HG02981 (cell line): ENCODE measurements around the gene ATP2B1.

Source experiments
- ATAC-seq: cut with Tn5 transposase; IDR thresholded peaks from one replicate; pipeline ENCODE4 v1.9.1; 2021; ENCODE audit warnings: mild to moderate bottlenecking, moderate library complexity; ENCODE audit not compliant: unreplicated experiment

Gene ATP2B1

DNA sequence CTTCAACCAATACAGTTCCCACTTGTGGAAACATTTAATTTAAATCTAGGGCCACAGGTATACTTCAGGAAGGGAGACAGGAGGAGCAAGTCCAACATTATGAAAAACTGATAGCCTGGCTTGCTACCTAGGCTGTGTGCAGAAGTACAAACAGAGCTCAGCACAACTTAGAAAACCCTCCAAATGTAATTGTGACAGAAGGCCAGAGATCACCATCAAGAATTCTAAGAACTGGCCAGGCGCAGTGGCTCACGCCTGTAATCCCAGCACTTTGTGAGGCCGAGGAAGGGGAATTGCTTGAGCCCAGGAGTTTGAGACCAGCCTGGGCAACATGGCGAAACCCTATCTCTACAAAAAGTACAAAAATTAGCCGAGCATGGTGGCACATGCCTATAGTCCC, 14.1 kb downstream of the ATP2B1 start:
- no peak for ATAC-seq

DNA sequence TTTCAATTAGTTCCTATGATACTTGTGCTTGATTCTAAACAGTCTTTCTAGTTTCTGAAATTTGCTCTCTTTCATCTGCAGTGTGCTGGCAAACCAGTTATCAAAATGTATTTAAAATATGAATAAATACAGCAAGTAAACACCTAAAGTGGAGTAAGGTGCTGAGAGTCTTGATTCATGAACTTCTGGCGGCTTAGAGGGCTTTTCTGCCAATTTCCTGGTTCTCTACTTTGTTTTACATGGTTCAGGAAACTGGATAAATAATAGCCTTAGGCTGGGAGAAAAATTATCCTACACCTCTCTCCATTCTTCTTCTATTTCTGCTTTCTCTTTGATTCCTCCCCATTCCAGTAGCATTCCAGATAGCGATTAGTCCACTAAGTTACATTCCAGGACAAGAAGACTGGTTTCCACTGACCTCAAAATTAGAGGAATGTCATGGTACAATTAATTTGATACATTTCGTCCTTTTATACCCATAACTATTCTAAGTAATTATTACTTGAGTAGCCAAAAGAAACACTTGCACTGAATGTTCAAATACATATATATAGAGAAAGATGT, 14.9 kb downstream of the ATP2B1 start:
- ATAC-seq: no peak

DNA sequence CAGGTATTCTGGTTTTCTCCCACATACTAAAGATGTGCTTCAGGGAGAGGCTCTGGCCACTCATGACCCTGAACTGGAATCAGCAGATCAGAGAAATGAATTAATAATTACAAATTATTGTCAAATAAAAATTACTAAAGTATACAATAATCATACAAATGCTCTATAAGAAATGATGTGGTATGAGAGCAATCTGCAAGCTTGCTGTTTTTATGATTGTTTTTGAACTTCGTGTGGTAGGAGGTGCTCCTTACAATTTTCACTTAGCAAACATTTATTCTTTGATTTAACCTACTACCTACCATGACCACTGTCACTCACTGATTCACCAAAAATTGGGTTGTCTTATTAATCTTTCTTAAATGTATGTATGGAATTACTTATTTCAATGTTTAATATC, 16.2 kb downstream of the ATP2B1 start:
- ATAC-seq: no peak

DNA sequence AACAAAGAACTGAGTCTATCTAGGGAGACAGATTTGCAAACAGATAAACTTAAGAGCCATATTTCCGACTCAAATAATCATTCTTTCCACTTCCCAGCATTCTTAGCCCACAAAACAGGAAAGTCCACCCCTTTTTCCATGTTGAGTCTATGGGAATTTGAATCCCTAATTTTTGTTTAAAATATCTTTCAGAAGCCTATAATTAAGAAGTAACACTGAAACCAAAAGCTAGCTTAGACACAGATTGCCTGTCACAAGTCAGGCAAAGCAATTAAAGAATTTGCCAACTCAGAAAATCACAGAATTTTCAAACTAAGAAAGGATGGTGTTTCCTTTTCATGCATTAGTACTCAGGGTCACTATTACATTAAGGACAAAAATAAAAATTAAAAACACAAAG, 17.0 kb downstream of the ATP2B1 start:
- ATAC-seq: no peak

DNA sequence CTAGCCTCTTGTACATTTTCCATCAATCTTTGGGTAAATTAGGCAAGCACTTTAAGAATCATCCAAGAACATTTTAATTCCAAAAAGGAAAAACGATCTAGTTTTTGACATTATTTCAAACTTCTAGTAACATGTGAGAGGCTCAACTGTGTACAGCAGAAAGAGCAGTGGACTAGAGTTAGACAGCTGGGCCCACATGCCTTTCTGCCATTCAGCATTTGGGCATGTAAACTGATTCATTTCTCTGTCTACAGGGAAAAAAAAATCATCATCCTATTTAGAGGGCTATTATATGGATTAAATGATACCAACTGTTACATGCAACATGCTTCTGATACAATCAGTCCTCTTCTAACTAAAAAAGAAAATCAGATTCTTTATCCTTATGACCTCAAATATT, 17.7 kb downstream of the ATP2B1 start:
- no peak for ATAC-seq

DNA sequence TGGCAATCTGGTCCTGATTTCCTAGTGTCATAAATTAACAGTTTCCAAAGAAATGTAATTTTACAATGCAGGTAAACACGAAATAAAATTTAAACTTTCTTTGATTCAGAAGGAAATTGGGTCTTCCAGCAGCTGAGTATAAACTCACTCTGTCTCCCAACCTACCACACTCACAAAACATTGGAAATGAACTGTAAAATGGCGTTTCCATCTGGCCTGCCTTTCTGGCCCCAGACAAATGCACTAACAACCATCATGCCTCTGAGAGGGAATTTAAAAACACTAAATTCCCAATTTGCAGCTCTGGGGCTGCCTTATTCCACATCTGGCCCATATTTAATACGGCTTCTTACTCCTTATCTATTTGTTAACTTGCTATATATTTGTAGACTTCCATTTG, 19.3 kb downstream of the ATP2B1 start:
- no peak for ATAC-seq

DNA sequence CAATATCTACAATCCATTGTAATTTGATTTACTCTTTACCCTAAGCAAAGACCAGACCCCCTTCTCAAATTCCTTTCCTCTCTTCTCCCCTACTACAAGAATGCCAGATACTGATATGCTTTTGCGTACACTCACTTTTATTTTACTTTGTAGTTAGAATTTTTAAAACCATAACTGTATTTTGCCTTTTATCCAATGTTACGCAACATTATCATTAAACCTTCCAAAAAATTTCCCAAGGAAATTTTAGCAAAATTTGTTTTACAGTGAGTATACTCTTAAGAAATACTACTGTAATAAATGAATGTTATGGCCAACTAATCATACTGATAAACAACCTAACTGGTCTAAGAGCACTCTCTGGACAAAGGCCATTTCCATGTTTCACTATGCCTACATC, 22.3 kb downstream of the ATP2B1 start:
- ATAC-seq: no peak

DNA sequence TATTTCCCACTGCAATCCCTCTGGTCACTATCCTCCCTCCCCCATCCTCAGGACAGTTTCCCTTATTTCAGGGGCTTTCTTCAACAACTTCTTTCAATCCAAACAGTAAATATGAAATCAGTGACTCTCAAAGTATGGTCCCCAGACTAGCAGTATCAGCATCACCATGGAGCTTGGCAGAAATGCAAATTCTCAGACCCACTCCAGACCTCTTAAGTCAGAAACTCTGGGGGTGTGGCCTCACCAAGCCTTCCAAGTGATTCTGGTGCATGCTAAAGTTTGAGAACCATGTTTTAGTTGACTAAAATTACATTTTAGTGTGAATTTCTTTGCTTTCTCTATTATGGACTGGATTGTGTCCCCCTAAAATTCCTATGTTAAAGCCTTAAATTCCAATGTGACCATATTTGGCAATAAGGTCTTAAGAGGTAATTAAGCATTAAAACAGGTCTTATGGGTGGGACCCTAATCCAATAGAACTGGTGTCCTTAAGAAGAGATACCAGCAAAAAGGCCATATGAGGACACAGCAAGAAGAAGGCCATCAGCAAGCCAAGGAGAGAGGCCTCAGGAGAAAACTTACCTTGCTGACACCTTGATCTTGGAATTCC, 23.2 kb downstream of the ATP2B1 start:
- ATAC-seq: no peak

DNA sequence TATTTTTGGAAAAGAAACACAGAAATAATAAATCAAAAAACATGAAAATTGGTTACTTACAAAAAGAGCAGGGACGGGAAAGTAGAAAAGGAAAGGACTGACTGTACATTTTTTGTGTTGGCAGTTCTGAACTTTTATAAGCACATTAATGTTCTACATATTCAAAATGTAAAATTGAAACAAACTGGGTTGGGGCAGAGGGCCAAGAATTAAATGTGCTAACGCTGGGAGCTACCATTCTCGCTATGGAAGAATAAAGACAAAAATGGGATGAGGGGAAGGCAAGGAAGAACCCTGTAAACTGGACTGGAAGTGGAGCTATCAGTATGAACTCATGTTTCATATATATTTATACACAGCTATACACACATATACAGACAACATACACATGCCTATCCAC, 24.5 kb downstream of the ATP2B1 start:
- ATAC-seq: no peak

DNA sequence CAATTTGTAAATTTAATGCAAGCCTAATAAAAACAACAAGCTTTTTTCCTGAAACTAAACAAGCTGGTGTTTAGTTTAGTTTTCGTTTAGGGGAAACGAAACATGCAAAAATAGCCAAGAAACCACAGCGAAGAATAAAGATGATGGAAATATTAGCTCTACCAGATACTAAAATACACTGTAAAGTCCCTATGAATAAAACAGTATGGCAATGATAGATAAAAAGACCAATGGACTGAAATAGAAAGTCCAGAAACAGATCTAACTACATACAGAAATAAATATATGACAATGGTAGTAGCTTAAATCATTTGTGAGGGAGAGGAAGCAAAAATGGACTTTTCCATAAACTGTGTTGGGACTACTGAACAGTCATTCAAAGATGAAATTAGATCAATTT, 26.4 kb downstream of the ATP2B1 start:
- ATAC-seq: no peak

DNA sequence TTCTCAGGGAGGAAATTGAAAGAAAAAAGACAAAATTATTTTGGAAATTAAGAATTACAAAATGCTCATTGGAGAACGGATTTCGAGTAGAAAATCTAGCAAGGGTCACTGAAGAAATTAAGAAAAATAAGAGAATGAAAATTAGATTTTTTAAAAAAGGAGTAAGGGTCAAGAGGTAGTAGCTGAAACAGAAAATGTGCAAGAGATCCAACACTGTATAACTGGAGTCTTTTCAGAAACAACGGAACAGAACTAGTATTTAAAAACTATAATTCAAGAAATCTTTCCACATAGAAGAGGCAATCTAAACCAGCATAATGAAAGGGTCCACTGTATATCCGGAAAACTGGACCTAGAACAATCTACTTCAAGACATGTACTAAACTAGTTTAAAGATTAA, 28.2 kb downstream of the ATP2B1 start:
- no peak for ATAC-seq

DNA sequence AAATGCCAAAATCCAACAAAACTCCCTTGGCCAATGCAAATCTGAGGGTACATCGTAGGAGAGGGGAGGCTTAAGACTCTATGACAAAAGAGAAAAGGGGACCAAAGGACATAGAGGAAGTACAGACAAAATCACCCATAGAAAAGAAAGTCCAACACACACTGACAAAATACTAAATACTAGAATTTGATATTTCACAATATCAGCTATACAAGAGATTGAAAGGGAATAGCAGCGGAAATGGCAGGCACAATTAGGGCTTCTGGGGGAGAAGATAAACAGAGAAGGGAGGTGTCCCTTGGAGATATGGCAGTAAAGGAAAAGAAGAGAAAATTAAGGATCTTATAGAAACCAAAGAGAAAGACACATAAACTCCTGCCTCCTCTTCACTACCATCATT, 29.0 kb downstream of the ATP2B1 start:
- ATAC-seq: no peak

DNA sequence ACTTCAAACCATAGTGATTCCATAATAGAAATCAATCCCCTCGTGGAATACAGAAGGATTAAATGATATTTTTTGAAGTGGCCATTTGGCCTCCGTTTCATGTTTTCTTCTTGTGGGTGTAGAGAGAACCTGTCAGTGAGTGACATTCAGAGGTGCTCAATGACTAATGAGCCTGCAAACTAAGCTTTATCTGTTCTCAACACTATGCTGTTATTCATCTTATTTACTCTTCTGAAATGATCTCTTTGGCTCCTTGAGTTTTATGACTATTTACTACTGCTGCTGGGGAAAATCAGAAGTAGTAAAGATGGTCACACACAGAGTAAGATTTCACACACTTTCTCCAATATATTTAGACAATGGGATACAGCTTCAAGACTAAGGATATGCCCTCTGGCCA, 30.4 kb downstream of the ATP2B1 start:
- no peak for ATAC-seq

DNA sequence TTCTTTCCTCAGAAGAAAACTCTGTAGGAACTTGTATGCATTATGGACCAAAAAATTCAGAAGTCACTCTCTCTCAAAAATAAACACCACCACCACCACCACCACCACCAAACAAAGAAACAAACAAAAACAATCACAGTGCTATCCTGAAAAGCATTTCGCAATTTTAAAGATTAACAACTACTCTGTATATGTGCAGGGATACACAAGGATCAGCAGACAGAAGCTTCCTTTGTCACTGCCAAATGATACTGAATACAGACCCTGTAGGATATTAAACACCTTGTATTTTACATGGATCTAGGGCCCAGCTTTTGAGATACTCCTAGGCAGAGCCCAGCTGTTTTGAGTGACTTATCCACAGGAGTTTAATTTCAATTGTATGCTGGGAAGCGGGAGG, 31.7 kb downstream of the ATP2B1 start:
- ATAC-seq: no peak

DNA sequence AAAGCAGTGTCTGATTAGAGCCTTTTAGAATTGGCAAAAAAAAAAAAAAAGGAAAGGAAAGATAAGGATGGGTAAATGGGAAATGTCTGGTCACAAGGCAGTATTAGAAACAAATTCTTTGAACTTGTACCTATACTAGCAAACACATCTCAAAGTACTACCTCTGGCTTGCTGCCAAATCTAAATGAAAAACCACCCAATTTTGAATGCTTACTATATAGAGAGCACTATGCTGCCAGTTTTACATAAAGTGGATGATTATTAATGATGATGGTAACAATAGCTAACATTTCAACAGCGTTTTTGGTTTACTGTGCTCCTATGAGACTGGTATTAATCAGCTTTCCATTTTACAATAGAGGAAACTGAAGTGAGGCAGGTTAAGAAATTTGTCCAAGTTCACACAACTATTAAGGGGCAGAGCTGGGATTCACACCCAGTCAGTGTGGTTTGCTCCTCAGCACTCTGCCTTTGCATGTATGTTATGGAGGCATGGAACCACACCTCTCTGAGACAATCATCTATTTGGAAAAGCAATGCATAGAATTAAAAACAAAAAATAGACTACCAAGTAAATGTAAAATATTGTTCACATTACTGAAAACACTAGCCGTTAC, 34.2 kb downstream of the ATP2B1 start:
- peak; percentile 46 for ATAC-seq

DNA sequence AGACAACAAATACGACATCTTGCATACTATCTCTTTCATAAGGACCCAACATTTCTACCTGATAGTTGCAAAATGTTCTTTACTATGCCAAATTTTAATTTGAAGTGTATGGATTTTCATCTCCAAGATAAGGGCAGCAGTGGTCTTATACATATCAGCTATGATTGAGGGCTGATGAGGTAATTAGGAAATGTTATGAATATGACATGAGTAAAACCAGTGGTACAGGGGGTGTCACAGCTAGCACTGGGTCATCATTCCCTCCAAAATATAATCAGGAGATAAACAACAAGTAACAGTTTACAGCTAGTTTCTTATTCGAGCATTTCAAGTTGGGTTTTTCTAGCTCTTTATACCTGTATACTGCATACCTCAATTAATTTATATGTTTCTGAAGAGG, 35.0 kb downstream of the ATP2B1 start:
- ATAC-seq: no peak

DNA sequence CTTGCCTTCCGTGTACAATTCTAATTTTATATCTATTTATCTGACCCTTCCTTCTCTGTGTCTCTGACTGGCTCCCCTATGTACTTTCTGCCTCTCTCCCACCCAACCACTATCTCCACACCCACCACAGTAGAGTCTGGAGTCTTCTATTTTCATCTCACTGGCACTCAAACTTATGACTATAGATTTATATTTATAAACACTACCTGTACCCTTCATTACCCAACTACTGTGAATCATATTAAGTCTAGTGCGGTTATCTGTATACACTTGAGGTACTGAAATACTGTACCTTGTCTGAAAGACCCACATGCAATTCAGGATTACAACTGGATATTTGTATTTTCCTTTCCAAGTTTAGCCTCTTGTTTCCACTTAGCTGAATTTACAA, 36.1 kb downstream of the ATP2B1 start:
- no peak for ATAC-seq

DNA sequence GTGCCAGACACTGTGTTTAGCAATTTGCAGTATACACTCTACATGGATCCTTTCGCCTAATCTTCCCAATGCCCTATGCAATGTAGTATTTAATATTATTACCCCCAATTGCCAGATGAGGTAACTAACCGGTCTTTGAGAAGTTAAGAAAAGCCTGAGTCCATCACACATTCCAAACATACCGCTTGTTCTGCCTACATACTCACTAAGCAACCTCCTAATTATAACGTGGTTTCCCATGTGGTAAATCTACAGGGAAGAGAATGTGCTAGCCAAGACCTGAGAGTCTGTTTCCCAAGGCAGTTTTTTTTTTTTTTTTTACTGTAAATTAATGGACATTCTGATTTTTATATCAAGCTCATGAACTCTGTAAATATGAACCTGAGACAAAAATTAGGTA, 37.2 kb downstream of the ATP2B1 start:
- no peak for ATAC-seq

DNA sequence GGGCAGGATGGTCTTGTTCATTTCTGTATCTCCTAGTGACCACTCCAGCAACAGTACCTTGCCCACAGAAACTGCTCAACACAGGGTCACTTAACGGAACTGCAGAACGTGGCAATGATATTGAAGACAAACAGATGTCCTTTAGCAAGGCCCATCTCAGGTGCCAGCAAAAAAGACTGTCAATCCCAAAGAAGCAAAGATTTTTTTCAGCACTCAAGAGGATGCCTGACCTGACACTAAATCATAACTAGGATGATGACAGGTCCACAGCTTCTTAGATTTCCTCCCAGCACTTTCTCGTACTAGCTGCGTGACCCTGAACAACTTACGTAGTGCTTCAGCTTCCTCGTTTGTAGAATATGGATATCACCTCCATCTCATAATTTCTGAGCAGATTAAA, 39.4 kb downstream of the ATP2B1 start:
- ATAC-seq: no peak

DNA sequence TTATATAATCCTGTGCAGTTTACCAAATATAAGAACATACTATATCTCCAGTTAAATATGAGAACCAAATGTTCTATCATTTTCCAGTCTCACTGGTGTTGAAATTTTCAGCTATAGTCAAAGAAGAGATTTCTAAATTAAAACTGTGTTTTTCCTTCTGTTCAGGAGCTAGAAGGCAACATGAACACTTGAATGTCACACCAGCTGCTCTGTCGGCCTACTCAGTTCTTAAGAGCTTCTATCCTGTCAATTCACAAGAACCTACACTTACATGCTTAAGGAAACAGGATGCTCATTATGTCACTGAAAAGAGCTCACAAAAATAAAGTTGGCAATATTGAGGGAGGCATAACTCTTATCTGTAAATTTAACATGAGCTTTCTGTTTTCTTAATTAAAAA, 43.1 kb downstream of the ATP2B1 start:
- ATAC-seq: no peak

DNA sequence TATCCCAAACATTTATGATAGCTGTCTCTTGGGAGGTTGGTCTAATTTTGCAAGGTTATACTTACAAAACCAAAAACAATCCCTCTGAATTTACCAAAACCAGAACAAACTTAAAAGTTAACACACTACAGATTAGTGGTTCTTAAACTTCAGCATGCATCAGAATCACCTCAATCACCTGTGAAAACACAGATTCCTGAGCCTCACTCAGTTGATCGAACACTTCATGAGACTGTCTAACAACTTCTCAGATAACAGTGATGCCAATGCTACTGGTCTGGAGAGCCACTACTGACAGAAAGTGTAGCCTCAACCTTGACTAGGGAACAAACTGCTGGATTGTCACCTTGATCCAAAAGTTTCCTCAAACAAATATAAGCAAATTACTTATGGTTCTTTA, 44.2 kb downstream of the ATP2B1 start:
- ATAC-seq: no peak

DNA sequence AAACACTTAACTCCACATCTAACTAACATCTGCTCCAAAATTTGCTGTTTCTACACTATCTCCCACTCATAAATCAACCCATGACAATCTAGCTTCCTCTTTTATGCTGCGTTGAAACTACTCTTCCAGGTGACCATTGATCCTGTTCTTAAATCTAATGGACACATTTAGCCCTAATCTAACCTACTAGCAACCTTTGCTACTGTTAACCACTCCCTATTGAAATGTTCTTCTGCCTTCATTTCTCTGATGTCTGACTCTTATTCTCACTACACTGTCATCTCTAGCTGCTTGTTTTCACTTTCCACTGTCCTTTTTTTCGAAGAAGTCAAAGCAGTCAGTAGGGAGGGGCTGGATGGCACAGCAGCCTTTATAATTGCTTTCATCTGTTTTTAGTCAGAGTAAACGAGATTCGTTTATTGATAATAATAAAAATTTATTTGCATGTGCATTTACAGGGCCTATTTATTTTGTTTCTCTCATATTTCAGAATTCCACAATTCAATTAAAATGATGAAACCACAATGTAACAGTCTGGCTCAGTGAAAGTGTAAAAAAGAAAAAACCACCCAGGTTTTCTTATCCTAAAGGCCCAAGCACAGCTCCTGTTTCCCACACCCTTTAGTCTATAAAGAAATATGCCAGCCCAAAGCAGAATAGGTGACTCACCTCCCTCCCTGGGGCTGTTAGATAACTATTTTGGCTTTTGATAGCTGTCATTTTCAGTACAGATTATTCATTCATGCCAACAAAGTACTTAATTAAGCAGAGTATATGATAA, 44.9 kb downstream of the ATP2B1 start:
- ATAC-seq: peak; percentile 67
